ENCODE data around the gene COL4A2. TPM values are rescaled to one million over a fixed set of nuclear protein-coding genes. Genes with fewer than 3 reads are reported as not detected.

COL4A2 gene
- total RNA-seq, 6 donors from 2014 or later = 169 to 458 (median 258) TPM

GRCh38 chr13:110275931-110276552 lies 31.0 kb upstream of the COL4A2 start:
- Histone ChIP-seq H3K36me3 (peaks cover 0 to 4% (median 0%) of the 10 kb centered on the region in 4 donors), H3K9me3 (no peaks in the 10 kb centered on the region), H3K27ac (no peak overlapping the region), H3K27me3 (no peaks in the 10 kb centered on the region), H3K4me3 (no peak overlapping the region), H3K4me1 (peaks cover 0 to 14% (median 6%) of the 10 kb centered on the region in 4 donors)
- ATAC-seq (ENCODE audit: low FRiP score in 2 of 2) (peak in 1 of 2 donors; percentile 57), DNase-seq (no peak)
- TF ChIP-seq CTCF (IDR thresholded peaks at IDR 0.05) = no peak
- TF ChIP-seq POLR2A (IDR thresholded peaks at IDR 0.05) = no peak
- TF ChIP-seq POLR2AphosphoS5 (IDR thresholded peaks at IDR 0.05) = no peak
- no peak for TF ChIP-seq EP300 (IDR thresholded peaks at IDR 0.05)
- WGBS, 2 donors = 71 to 78% methylated on average over 15 to 16 of the region's 16 CpGs

GRCh38 chr13:110276553-110276950 lies 30.5 kb upstream of the COL4A2 start:
- Histone ChIP-seq H3K4me1 (peaks cover 0 to 14% (median 6%) of the 10 kb centered on the region in 4 donors), H3K4me3 (no peak overlapping the region), H3K36me3 (peaks cover 0 to 4% (median 0%) of the 10 kb centered on the region in 4 donors), H3K27me3 (no peaks in the 10 kb centered on the region), H3K9me3 (no peaks in the 10 kb centered on the region), H3K27ac (no peak overlapping the region)
- WGBS, 2 donors = 86 to 98% methylated on average over 5 of the region's 5 CpGs
- TF ChIP-seq EP300 (IDR thresholded peaks at IDR 0.05) = no peak
- DNase-seq (no peak), ATAC-seq (ENCODE audit: low FRiP score in 2 of 2) (no peak)

GRCh38 chr13:110277357-110277975 lies 29.6 kb upstream of the COL4A2 start:
- no peak for DNase-seq
- Histone ChIP-seq H3K4me3 (no peak overlapping the region), H3K36me3 (peaks cover 0 to 4% (median 0%) of the 10 kb centered on the region in 4 donors), H3K27ac (no peak overlapping the region), H3K9me3 (no peaks in the 10 kb centered on the region), H3K27me3 (no peaks in the 10 kb centered on the region), H3K4me1 (peaks cover 0 to 14% (median 7%) of the 10 kb centered on the region in 4 donors)
- no peak for TF ChIP-seq CTCF (IDR thresholded peaks at IDR 0.05)
- peak in 1 of 2 donors; percentile 34 for TF ChIP-seq POLR2AphosphoS5 (IDR thresholded peaks at IDR 0.05)
- ATAC-seq (ENCODE audit: low FRiP score in 2 of 2) = no peak
- 59 to 70% methylated on average over 5 of the region's 5 CpGs for WGBS, 2 donors

- Histone ChIP-seq H3K4me1 (peaks cover 0 to 15% (median 8%) of the 10 kb centered on the region in 4 donors), H3K4me3 (no peak overlapping the region), H3K36me3 (no peaks in the 10 kb centered on the region), H3K9me3 (no peaks in the 10 kb centered on the region), H3K27ac (no peak overlapping the region), H3K27me3 (no peaks in the 10 kb centered on the region)
- no peak for DNase-seq
- 92 to 94% methylated on average over 7 of the region's 7 CpGs for WGBS, 2 donors
- no peak for ATAC-seq (ENCODE audit: low FRiP score in 2 of 2)
- TF ChIP-seq POLR2A (IDR thresholded peaks at IDR 0.05) (no peak), POLR2AphosphoS5 (IDR thresholded peaks at IDR 0.05) (no peak), CTCF (IDR thresholded peaks at IDR 0.05) (no peak), EP300 (IDR thresholded peaks at IDR 0.05) (no peak)
These were observed 28.2 kb upstream of the COL4A2 start for GRCh38 chr13:110278859-110279258.

GRCh38 chr13:110279684-110280083 lies 27.4 kb upstream of the COL4A2 start:
- no peak overlapping the region for H3K27ac ChIP-seq
- H3K4me1 ChIP-seq = peaks cover 0 to 13% (median 8%) of the 10 kb centered on the region in 4 donors
- no peak for ATAC-seq (ENCODE audit: low FRiP score in 2 of 2)
- H3K27me3 ChIP-seq = no peaks in the 10 kb centered on the region
- H3K9me3 ChIP-seq = no peaks in the 10 kb centered on the region
- H3K36me3 ChIP-seq = no peaks in the 10 kb centered on the region
- DNase-seq = no peak
- no peak overlapping the region for H3K4me3 ChIP-seq
- WGBS, 2 donors = 78 to 81% methylated on average over 4 of the region's 4 CpGs
- TF ChIP-seq CTCF (IDR thresholded peaks at IDR 0.05) (no peak), POLR2AphosphoS5 (IDR thresholded peaks at IDR 0.05) (no peak), EP300 (IDR thresholded peaks at IDR 0.05) (no peak), POLR2A (IDR thresholded peaks at IDR 0.05) (no peak)
